SU-DHL-6 (cell line): ENCODE measurements around the gene HOXA11.

Experiments
- EZH2phosphoT487 ChIP-seq: fragments of 200-600 bp; sonication (generic), shearing (Covaris generic); conservative IDR thresholded peaks from 2 replicates; pipeline ENCODE4 v1.6.1; 2018; ENCODE audit warnings: mild to moderate bottlenecking, antibody characterized with exemption, low read length, moderate library complexity, mixed read lengths
- TF ChIP-seq, protein P1 (sequence below): fragments of 200-600 bp; sonication (generic); IDR thresholded peaks from one replicate; pipeline ENCODE4 v1.5.1; 2017; ENCODE audit warnings: antibody characterized with exemption, mild to moderate bottlenecking, low read length, moderate library complexity; ENCODE audit not compliant: insufficient read depth, poor library complexity, severe bottlenecking

DNA sequence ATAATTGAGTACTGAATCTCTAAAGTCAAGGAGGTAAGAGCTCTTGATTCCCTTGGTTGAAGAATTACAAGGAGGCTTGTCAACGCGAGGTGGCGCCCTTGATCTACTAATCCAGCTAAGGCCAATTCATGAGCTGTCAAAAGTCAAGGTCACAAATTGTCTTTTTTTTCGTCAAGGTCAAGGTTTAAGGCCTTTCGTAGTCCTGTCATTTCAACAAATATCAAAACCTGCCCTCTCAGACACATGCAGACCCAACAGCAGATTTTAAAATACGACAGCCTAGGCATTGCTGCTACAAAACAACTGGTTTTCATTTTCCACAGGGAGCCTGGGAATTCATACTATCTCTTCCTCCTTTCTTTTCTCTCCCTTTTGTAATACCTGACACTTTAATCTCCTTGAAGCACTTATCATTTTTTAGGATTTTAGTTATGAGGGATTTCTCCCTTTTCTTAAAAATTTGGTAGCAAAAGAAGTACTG is 11.3 kb upstream of the HOXA11 start:
- TF ChIP-seq, protein P1, sequence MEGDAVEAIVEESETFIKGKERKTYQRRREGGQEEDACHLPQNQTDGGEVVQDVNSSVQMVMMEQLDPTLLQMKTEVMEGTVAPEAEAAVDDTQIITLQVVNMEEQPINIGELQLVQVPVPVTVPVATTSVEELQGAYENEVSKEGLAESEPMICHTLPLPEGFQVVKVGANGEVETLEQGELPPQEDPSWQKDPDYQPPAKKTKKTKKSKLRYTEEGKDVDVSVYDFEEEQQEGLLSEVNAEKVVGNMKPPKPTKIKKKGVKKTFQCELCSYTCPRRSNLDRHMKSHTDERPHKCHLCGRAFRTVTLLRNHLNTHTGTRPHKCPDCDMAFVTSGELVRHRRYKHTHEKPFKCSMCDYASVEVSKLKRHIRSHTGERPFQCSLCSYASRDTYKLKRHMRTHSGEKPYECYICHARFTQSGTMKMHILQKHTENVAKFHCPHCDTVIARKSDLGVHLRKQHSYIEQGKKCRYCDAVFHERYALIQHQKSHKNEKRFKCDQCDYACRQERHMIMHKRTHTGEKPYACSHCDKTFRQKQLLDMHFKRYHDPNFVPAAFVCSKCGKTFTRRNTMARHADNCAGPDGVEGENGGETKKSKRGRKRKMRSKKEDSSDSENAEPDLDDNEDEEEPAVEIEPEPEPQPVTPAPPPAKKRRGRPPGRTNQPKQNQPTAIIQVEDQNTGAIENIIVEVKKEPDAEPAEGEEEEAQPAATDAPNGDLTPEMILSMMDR = peak; percentile 90
- no peak for TF ChIP-seq EZH2phosphoT487
